Activated CD4-positive, alpha-beta T cell treated with anti-CD3 and anti-CD28 coated beads for 4 hours (primary cell): ENCODE data around the gene GDF3.
"Not testable (repeated sequence)": the region's sequence is repeated elsewhere in the genome, so short reads cannot be mapped to it uniquely, and the experiment has no call there.

Source experiments
- DNase-seq, 2 donors: peaks; one replicate each; pipeline ENCODE4 v3.0.0-alpha.2; 2020

Gene GDF3

DNA sequence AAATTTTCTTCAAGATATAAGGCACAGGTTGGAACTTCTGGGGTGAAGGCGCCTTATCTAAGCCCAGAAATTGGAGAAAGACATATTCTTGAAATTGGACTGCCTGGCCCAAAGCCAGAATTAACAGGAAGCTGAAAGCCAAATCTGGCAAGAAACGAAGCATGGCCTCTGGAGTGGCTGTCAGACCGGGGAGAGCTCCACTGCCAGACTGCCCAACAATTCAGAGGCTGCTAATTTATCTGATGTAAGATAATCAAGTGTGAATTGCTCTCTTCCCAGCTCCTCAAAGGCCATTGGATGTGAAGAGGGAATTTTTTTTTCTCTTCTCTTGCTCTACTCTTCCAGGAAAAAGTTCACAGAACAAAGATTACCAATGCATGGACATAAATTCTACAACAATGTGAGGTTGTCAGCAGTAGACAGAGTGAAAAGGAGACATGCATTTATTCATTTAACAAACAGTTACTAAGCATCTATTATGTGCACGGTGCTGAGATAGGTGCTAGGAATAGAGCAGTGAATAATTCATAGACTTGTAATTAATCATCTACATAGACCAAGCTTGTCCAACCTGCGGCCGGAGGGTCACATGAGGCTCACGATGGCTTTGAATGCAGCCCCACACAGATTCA is at the start of gene GDF3:
GDF3 (minus strand) TSS at position 210 of the 632 bp plus-strand sequence; CDS start at position 163, 47 bp downstream.
- no peak for DNase-seq

- no peak for DNase-seq
These were observed 37.4 kb upstream of the GDF3 start for GRCh38 chr12:7732993-7733392.

- no peak for DNase-seq
These were observed 35.9 kb upstream of the GDF3 start for GRCh38 chr12:7731486-7731885.

- not testable (repeated sequence) for DNase-seq
These were observed 35.4 kb upstream of the GDF3 start for GRCh38 chr12:7730984-7731383.

- no peak for DNase-seq
These were observed 34.2 kb upstream of the GDF3 start for GRCh38 chr12:7729746-7730145.

DNA sequence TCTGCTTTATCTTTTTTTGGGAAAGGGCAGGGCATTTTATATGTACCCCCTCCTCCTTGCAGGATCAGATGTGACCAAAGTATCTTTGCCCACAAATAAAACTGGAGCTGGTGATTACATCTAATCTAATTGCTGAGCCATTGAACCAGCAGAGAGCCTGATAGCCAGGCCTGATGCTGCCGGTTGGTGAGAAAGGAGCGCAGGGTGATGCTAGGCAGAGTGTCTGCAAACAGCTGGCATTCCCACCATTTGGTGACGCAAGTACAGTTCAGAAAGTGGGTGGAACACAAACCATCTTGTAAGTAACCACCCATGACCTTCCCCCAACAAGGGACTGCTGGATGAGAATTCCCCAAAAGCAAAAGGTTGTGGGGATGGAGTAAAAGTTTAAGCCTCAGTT is 28.4 kb upstream of the GDF3 start:
- DNase-seq, result no peak

GRCh38 chr12:7719946-7720730 is 24.6 kb upstream of the GDF3 start:
- no peak for DNase-seq

DNA sequence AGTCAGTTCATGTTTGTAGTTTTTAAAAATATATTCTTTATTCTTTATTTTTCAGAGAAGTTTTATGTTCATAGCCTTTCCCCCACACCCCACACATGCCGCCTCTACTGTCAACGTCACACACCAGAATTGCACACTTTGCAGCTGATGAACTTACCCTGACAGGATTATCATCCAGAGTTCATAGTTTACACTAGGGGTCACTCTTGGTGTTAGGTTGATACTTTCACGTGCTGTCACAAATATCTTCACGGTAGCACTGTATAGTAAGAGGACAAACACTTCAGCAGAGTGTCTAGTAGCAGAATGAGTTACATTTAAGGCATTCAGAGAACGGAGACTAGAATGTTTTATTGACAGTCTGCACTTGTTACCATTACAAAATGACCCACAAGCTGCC is 20.8 kb upstream of the GDF3 start:
- DNase-seq, result no peak

DNA sequence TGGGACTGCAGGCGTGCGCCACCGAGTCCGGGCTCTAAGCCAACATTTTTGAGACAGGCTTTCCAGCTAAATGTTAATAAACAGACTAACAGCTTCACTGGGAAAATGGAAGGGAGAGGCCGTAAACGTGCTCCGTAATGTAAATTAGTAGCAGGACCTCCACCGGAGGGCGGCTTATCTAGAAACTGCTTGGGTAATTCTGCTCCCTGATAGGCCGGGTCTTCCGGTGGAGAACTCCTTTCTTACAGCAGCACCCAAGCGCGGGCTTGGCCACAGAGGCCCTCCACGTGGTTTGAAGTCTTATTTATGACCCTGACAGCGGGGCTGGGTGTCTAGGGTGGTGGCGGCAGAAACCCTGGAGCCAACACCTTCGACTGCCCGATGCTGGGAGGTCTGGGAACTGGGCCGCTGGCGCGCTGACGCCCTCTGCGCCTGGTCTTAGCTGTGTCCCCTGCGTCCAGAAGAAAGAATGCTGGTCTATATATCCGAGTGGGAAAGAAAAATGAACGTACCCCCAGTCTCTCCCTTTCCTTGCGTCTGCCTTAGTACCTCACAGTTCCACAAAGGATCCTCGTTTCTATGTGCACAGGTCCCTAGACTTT is 17.4 kb upstream of the GDF3 start:
- no peak for DNase-seq

DNA sequence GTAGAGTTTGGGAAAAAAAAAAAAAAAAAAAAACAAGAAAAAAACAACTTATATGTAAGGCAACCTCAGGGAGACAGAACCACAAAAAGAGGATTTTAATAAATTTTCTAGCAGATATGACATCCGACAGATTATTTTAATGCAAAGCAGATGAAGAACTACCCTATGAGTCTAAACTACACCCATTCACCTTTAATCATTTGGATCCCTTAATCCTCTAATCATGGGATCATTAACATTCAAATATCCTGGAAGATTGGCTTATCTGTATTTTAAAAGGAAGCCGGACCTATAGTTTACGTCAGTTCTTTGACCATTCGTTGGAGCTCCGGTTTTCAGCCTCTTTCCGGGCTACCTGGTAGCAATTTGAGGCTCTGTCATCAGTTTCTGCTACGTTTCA is 15.6 kb upstream of the GDF3 start, which contains the start of gene DPPA3:
DPPA3 (plus strand) TSS at position 301 of the 400 bp plus-strand sequence. CDS start 138 bp downstream, outside the sequence.
- no peak for DNase-seq

DNA sequence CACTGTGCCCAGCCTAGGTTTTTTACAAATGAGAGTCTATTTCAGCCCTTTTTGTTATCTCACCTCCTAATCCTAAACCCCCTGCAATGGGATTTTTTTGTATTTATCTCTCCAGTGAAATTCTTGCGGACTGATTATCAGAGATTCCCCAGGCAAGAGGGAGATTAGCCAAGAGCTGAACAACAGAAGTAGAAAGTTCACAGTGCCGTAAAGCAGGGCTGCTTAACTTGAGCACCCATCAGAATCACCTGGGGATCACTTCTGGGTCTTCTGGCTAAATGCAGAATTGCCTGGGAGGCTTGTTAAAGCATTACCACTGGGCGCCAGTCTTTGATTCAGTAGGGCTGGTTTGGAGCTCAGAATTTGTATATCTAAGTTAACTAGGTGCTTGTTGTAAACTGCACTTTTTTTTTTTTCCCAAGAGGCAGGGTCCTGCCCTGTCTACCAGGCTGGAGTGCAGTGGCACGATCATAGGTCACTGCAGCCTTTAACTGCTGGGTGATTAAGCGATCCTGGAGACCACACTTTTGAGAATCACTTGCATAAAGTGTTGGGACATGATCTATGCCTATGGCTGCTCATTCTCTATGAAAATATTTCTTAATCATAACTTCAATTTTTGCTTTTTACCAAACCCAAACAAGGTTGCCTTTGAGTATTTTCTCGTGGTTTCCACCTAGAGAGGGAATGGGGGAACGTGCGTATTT is 14.5 kb upstream of the GDF3 start:
- DNase-seq, result no peak

DNA sequence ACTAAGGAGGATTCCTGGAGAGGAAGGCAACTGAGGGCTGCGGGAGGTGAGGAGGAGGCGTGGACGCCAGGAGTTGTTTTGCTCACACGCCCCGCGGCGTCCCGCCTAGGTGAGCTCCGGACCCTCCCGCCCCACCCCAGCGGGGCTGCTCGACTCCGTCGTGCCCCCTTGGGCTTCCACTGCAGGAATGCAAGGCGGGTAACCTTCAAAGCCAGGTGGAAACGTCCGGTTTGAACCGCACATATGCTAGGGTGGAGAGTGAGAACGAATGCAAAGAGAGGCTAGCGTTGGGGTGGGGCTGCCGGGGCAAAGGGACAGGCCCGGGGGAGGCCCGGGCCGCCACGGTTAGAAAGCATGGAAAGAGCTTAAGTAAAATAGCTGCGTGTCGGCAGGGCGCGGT is 10.3 kb upstream of the GDF3 start:
- DNase-seq, result no peak

DNA sequence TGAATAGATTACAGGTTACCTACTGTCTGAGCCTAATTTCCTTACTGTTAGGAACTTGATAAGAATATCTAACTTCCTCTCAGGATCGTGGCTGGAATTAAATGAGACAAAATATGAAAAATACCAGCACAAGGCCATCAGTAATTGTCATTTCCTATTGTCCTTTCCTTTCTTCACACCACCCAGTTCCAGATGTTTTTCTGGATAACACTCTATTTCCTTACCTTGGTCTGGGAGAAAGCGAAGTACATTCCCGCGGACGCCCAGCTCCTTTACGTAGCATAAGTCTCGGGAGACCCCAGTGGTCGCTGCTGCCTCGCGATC is 376 bp downstream of the GDF3 start:
- DNase-seq, result no peak

- DNase-seq, result no peak
These were observed 879 bp downstream of the GDF3 start for GRCh38 chr12:7694556-7695236.

DNA sequence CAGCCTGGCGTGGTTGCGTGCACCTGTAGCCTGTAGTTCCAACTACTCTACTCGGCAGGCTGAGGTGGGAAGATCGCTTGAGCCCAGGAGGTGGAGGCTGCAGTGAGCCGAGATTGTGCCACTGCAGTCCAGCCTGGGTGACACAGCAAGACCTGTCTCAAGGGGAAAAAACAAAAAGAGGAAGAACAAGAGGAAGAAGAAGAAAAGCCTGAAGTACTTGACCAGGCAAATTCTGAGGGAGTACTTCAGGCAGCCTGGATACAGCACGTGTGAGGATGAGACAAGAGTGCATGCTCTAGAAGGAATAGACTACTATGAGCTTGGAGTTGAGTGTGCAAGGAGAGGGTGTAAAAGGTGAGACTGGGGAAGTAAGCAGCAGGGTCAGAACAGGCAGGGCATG is 1.8 kb downstream of the GDF3 start:
- no peak for DNase-seq

DNA sequence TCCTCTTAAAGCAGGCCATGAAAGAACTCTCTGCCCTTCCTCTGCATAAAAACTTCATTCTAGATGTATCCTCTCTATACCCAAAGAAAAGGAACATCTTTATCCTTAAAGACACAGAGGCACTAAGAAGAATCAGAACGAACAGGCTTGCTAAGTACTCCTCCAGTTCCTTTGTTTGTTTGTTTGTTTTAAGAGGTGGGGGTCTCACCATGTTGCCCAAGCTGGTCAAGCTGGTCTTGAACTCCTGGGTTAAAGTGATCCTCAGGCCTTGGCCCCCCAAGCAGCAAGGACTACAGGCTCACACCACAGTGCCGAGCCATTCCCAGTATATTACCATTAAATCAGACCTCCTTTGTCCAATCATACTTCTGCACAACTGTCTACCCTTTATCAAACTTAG is 14.0 kb downstream of the GDF3 start:
- no peak for DNase-seq

GRCh38 chr12:7679251-7680045 is 16.1 kb downstream of the GDF3 start:
- DNase-seq, result no peak

GRCh38 chr12:7678744-7679143 is 16.8 kb downstream of the GDF3 start:
- no peak for DNase-seq

DNA sequence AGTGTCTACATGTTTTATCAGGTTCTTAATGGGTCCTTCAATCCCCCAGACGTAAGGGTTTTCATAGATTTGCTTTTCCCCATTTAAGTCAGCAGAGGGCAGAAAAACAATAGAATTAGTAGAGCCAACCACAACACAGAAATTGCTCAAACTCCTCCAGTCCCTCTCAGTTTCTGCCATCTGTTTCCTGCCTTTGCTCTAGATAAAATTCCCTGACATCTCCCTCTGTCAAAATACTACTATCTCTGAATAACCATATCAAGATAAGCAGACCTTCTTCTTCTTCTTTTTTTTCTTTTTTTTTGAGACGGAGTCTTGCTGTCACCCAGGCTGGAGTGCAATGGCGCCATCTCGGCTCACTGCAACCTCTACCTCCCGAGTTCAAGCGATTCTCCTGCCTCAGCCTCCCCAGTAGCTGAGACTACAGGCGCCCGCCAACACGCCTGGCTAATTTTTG is 18.1 kb downstream of the GDF3 start:
- not testable (repeated sequence) for DNase-seq

GRCh38 chr12:7675455-7675854 is 20.1 kb downstream of the GDF3 start:
- not testable (repeated sequence) for DNase-seq

DNA sequence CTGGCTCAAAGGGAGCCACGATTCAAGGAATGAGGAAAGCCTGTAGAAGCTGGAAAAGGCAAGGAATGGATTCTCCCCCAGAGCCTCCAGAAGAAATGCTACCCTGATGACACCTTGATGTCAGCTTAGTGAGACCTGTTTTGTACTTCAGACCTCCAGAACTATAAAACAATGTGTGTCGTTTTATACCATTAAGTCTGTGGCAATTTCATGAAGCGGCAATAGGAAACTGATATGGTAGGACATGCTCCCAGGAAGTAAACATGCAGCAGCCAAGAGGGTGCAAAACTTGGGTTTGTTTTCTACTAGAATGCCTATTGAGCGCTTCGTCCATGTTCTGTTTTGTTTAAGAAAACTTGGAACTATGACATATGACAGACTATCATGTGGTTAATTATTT is 27.4 kb downstream of the GDF3 start:
- DNase-seq, result no peak

GRCh38 chr12:7667125-7667524 is 28.4 kb downstream of the GDF3 start:
- no peak for DNase-seq
